GM19467 (cell line): ENCODE data around the gene SYF2.
A peak's percentile ranks its signal among the peaks of the same experiment; 100 is the strongest.
"Not testable (repeated sequence)": the region's sequence is repeated elsewhere in the genome, so short reads cannot be mapped to it uniquely, and the experiment has no call there.

Source experiments
- ATAC-seq: cut with Tn5 transposase; IDR thresholded peaks from one replicate; pipeline ENCODE4 v1.9.1; 2021; ENCODE audit warnings: mild to moderate bottlenecking, moderate library complexity; ENCODE audit not compliant: unreplicated experiment

SYF2 gene

GRCh38 chr1:25246600-25247023 lies 14.3 kb upstream of the SYF2 start:
- ATAC-seq, result peak; percentile 6

GRCh38 chr1:25245809-25246599 lies 13.7 kb upstream of the SYF2 start:
- ATAC-seq, result peak; percentile 5

- ATAC-seq, result no peak
Observed at GRCh38 chr1:25245393-25245792, 13.1 kb upstream of the SYF2 start.

- no peak for ATAC-seq
Observed at GRCh38 chr1:25243907-25244306, 11.6 kb upstream of the SYF2 start.

- ATAC-seq, result peak; percentile 64
Observed at GRCh38 chr1:25239681-25240541, 7.6 kb upstream of the SYF2 start.

- no peak for ATAC-seq
Observed at GRCh38 chr1:25238046-25238445, 5.7 kb upstream of the SYF2 start.

- not testable (repeated sequence) for ATAC-seq
Observed at GRCh38 chr1:25236261-25236660, 4.0 kb upstream of the SYF2 start.

GRCh38 chr1:25235411-25235810 lies 3.1 kb upstream of the SYF2 start:
- ATAC-seq, result not testable (repeated sequence)

GRCh38 chr1:25232866-25233784 lies 823 bp upstream of the SYF2 start:
- no peak for ATAC-seq

- ATAC-seq, result no peak
Observed at GRCh38 chr1:25223471-25223870, 8.8 kb downstream of the SYF2 start.

GRCh38 chr1:25222606-25223005 lies 9.7 kb downstream of the SYF2 start:
- ATAC-seq, result no peak

GRCh38 chr1:25220666-25221065 lies 11.6 kb downstream of the SYF2 start:
- no peak for ATAC-seq

- ATAC-seq, result no peak
Observed at GRCh38 chr1:25219661-25220251, 12.5 kb downstream of the SYF2 start.

- ATAC-seq, result no peak
Observed at GRCh38 chr1:25217598-25218232, 14.6 kb downstream of the SYF2 start.

GRCh38 chr1:25217015-25217414 lies 15.3 kb downstream of the SYF2 start:
- no peak for ATAC-seq

- no peak for ATAC-seq
Observed at GRCh38 chr1:25216123-25216522, 16.2 kb downstream of the SYF2 start.

GRCh38 chr1:25212725-25213124 lies 19.6 kb downstream of the SYF2 start:
- no peak for ATAC-seq

- ATAC-seq, result no peak
Observed at GRCh38 chr1:25210728-25211127, 21.6 kb downstream of the SYF2 start.

- ATAC-seq, result no peak
Observed at GRCh38 chr1:25209516-25209915, 22.8 kb downstream of the SYF2 start.
